CD4-positive, alpha-beta memory T cell (primary cell): ENCODE measurements around the gene MBTPS2. TPM values are rescaled to one million over a fixed set of nuclear protein-coding genes. Genes with fewer than 3 reads are reported as not detected.

Experiments used
- CTCF ChIA-PET: fragments of 350-600 bp; sonication (Branson Sonifier 250); formaldehyde crosslinking; loops from one replicate; lab custom pipeline; 2021; ENCODE audit warnings: inconsistent platforms; ENCODE audit not compliant: partially characterized antibody; lab: Charles Lee
- POLR2A ChIA-PET: fragments of 350-600 bp; sonication (Branson Sonifier 250); formaldehyde crosslinking; loops from one replicate; lab custom pipeline; 2021; ENCODE audit not compliant: partially characterized antibody; lab: Charles Lee
- DNase-seq, 5 donors: peaks; one replicate each; pipeline versions ENCODE4 v3.0.0 to v3.0.0-alpha.2; 2020 to 2022; ENCODE audit warnings: mixed read lengths in 1 of 5
- H3K27ac ChIP-seq: one replicate; pipeline ENCODE4 v1.7.0; 2013; ENCODE audit warnings: low read depth, low read length
- H3K27me3 ChIP-seq: 2 replicates; pipeline ENCODE4 v1.7.0; 2013; ENCODE audit warnings: mild to moderate bottlenecking, low read length, moderate library complexity; ENCODE audit not compliant: insufficient read depth
- H3K36me3 ChIP-seq: 2 replicates; pipeline ENCODE4 v1.7.0; 2013; ENCODE audit warnings: mild to moderate bottlenecking, low read length, moderate library complexity; ENCODE audit not compliant: insufficient read depth
- H3K4me1 ChIP-seq: 2 replicates; pipeline ENCODE4 v1.7.0; 2013; ENCODE audit warnings: mild to moderate bottlenecking, low read length, moderate library complexity; ENCODE audit not compliant: insufficient read depth
- H3K4me3 ChIP-seq, 2 donors: one replicate each; pipeline ENCODE4 v1.7.0; 2013; ENCODE audit warnings: low read length in 2 of 2, mild to moderate bottlenecking in 1 of 2
- H3K9me3 ChIP-seq, 2 donors: one replicate each; pipeline ENCODE4 v1.7.0; 2013; ENCODE audit warnings: low read length in 2 of 2, control low read depth in 1 of 2; ENCODE audit not compliant: control insufficient read depth in 1 of 2
- H3K27ac Mint-ChIP-seq, 7 donors: one replicate each; pipeline ENCODE4 v1.8.0; 2020 to 2021; ENCODE audit warnings: mixed read lengths in 7 of 7, mild to moderate bottlenecking in 6 of 7, inconsistent platforms in 3 of 7, moderate library complexity in 3 of 7
- H3K27me3 Mint-ChIP-seq, 2 donors: one replicate each; pipeline ENCODE4 v1.8.0; 2020 to 2021; ENCODE audit warnings: mixed read lengths in 2 of 2
- H3K36me3 Mint-ChIP-seq, 2 donors: one replicate each; pipeline ENCODE4 v1.8.0; 2020 to 2021; ENCODE audit warnings: mixed read lengths in 2 of 2, inconsistent platforms in 1 of 2, mild to moderate bottlenecking in 1 of 2
- H3K4me1 Mint-ChIP-seq, 4 donors: one replicate each; pipeline ENCODE4 v1.8.0; 2020 to 2021; ENCODE audit warnings: mixed read lengths in 4 of 4, mild to moderate bottlenecking in 1 of 4
- H3K4me3 Mint-ChIP-seq, 8 donors: one replicate each; pipeline ENCODE4 v1.8.0; 2020 to 2021; ENCODE audit warnings: mixed read lengths in 8 of 8, mild to moderate bottlenecking in 7 of 8, moderate library complexity in 6 of 8, inconsistent platforms in 3 of 8
- H3K9me3 Mint-ChIP-seq, 8 donors: one replicate each; pipeline ENCODE4 v1.8.0; 2020 to 2021; ENCODE audit warnings: mixed read lengths in 8 of 8, mild to moderate bottlenecking in 5 of 8, inconsistent platforms in 3 of 8, moderate library complexity in 1 of 8
- intact Hi-C: fragments of 100-400 bp; cut with micrococcal nuclease; formaldehyde crosslinking; loops from one replicate; pipeline ENCODE4 v1.15.1; 2023
- polyA plus RNA-seq, 2 donors: library from polyadenylated mRNA; unstranded; fragments of 300-500 nt; fragmentation: Illumina TruSeq; gene quantifications; one replicate each; pipeline ENCODE4 v1.2.3, GENCODE V29; 2021
- total RNA-seq, 2 experiments: library from RNA; stranded (reverse); gene quantifications; one replicate each; pipeline ENCODE4 v1.2.3, GENCODE V29; 2021

MBTPS2 gene
- total and polyA plus RNA-seq, 4 experiments from 2014 or later: 6.5 to 8.0 (median 6.7) TPM

DNA sequence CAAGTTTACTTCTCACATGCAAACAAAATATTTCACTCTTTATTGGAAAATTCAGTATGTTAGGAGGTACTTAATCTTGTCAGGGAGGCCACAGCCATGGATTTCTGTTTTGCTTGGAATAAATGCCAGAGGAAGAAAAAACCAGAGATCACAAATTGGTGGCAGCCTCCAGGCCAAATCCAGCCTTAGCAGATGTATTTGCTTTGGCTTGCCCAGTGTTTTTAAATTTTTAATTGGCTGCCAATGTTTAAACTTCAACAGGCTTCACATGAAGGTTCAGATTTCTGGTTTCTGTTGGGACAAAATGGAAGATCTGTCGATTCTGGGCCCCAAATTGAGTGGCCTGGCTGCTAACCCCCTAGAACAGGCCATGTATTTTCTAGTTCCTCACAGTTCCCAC, 35.6 kb downstream of the MBTPS2 start:
- no peak overlapping the region for H3K4me3 Mint-ChIP-seq
- intact Hi-C loops: no loop called here
- H3K36me3 ChIP-seq: no peaks in the 10 kb centered on the region
- H3K9me3 ChIP-seq: no peaks in the 10 kb centered on the region
- no peaks in the 10 kb centered on the region for H3K27me3 ChIP-seq
- peaks cover 0 to 5% of the 10 kb centered on the region in 2 donors for H3K36me3 Mint-ChIP-seq
- H3K27ac Mint-ChIP-seq: no peak overlapping the region
- ChIA-PET POLR2A (no interaction called here), CTCF (no interaction called here)
- H3K4me3 ChIP-seq: no peak overlapping the region
- H3K9me3 Mint-ChIP-seq: no peaks in the 10 kb centered on the region
- H3K4me1 ChIP-seq: no peaks in the 10 kb centered on the region
- no peak overlapping the region for H3K27ac ChIP-seq
- no peak for DNase-seq
- no peaks in the 10 kb centered on the region for H3K4me1 Mint-ChIP-seq
- H3K27me3 Mint-ChIP-seq: no peaks in the 10 kb centered on the region

DNA sequence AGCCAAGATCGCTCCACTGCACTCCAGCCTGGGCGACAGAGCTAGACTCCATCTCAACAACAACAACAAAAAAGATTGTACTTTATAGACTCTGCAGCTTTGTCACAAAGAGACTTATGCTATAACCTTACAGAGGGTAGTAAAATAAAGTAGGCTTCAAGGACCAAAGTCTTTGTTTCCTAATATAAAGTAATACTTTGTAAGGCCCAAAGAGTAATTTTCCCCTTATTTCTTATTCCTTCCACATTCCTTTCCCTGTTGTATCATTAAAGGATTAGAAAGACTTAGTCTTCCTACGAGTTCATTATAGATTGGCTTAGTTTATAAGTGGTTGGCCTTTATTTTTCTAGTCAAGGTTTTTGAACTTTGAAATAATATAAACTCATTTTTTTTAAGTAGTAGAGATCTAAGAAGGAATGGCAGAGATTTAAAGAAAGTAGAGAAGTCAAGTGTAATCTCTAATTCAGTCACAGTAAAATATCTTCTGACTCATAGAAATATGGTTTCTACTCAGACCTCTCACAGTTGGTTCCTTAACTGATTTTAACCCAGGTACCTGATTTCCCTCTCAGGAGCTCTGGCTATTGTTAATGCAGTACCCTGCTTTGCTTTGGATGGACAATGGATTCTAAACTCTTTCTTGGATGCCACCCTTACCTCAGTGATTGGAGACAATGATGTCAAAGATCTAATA, 42.6 kb downstream of the MBTPS2 start:
- H3K4me3 Mint-ChIP-seq: no peak overlapping the region
- CTCF ChIA-PET: no interaction called here
- no peaks in the 10 kb centered on the region for H3K9me3 ChIP-seq

DNA sequence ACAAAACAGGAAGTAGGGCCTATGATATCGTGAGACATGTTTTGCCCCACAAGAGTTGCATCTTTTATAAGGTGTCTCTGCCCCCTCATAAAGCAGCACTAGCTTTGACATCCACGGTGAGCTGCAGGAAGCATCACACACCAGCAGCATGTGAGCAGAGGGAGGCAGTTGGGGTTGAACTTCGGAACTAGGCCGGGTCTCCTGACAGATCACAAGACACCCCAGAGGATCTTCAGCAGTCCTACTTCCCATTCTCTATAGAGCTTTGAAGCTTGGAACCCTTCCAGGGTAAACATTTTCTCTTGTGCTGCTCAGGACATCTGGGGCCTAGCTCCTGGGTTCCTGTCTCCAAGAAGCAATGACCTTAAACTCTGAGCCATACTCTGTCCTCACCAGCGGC, 43.8 kb downstream of the MBTPS2 start:
- H3K4me1 ChIP-seq: no peaks in the 10 kb centered on the region
- no peaks in the 10 kb centered on the region for H3K9me3 ChIP-seq
- H3K27me3 ChIP-seq: no peaks in the 10 kb centered on the region
- Mint-ChIP-seq H3K9me3 (no peaks in the 10 kb centered on the region), H3K27me3 (no peaks in the 10 kb centered on the region), H3K36me3 (peaks cover 9 to 21% of the 10 kb centered on the region in 2 donors), H3K4me1 (no peaks in the 10 kb centered on the region), H3K27ac (no peak overlapping the region), H3K4me3 (no peak overlapping the region)
- no peaks in the 10 kb centered on the region for H3K36me3 ChIP-seq
- intact Hi-C loops: no loop called here
- DNase-seq: no peak
- ChIA-PET POLR2A (no interaction called here), CTCF (no interaction called here)
- no peak overlapping the region for H3K4me3 ChIP-seq
- no peak overlapping the region for H3K27ac ChIP-seq

More for the DNA sequence above, 42.6 kb downstream of the MBTPS2 start:
- Mint-ChIP-seq H3K9me3 (no peaks in the 10 kb centered on the region), H3K27ac (no peak overlapping the region), H3K36me3 (peaks cover 9 to 21% of the 10 kb centered on the region in 2 donors), H3K27me3 (no peaks in the 10 kb centered on the region), H3K4me1 (no peaks in the 10 kb centered on the region)
- Histone ChIP-seq H3K4me1 (no peaks in the 10 kb centered on the region), H3K36me3 (no peaks in the 10 kb centered on the region), H3K27me3 (no peaks in the 10 kb centered on the region), H3K4me3 (no peak overlapping the region), H3K27ac (no peak overlapping the region)
- DNase-seq: no peak
- intact Hi-C loops: no loop called here
- POLR2A ChIA-PET: no interaction called here

DNA sequence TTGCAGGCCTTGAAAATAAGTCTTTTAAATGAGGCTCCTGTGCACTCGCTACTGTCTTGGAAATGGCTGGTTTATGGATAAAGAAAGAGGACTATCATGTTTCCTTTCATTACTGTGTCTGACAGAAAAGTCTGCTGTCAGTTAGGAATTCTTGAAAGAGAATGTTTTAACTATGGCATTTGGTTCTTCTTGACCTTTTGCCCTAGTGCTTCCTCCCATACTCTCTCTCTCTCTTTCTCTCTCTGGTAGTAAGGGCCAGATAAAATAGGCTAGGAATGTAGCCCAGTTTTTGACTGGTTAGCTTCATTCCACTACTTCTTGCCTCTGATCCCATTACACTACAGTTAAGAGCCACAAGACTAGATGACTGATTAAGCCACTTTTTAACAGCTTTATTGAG, 46.2 kb downstream of the MBTPS2 start:
- Mint-ChIP-seq H3K4me1 (no peaks in the 10 kb centered on the region), H3K9me3 (no peaks in the 10 kb centered on the region), H3K27ac (no peak overlapping the region), H3K27me3 (no peaks in the 10 kb centered on the region), H3K4me3 (no peak overlapping the region), H3K36me3 (peaks cover 9 to 14% of the 10 kb centered on the region in 2 donors)
- Histone ChIP-seq H3K36me3 (no peaks in the 10 kb centered on the region), H3K4me3 (no peak overlapping the region), H3K27me3 (no peaks in the 10 kb centered on the region), H3K27ac (no peak overlapping the region), H3K9me3 (no peaks in the 10 kb centered on the region), H3K4me1 (no peaks in the 10 kb centered on the region)
- DNase-seq: no peak
- intact Hi-C loops: no loop called here
- CTCF ChIA-PET: no interaction called here
- POLR2A ChIA-PET: no interaction called here

DNA sequence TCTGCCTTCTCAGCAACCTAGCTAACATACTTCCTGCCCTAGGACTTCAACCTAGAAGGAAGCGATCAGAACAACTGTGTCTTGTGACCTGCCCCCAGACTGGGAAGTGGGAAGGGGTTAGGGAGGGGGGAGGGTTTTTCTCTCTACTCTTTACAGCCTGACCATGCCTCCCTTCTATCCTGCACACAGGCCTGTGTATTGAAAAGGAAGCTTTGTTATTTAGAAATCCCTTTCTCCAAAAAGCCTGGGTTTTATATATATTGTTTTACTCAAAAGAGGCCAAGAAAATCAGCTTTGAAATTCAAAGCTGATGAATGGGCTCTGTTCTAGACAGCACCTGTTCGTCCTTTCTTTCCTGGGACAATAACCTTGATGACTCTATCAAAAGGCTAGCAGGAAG, 65.9 kb downstream of the MBTPS2 start:
- Mint-ChIP-seq H3K9me3 (no peaks in the 10 kb centered on the region), H3K27ac (no peak overlapping the region), H3K4me3 (no peak overlapping the region), H3K36me3 (peaks cover 2 to 10% of the 10 kb centered on the region in 2 donors), H3K27me3 (no peaks in the 10 kb centered on the region), H3K4me1 (no peaks in the 10 kb centered on the region)
- Histone ChIP-seq H3K27ac (no peak overlapping the region), H3K4me1 (no peaks in the 10 kb centered on the region), H3K36me3 (no peaks in the 10 kb centered on the region), H3K4me3 (no peak overlapping the region), H3K9me3 (no peaks in the 10 kb centered on the region), H3K27me3 (no peaks in the 10 kb centered on the region)
- no peak for DNase-seq
- POLR2A ChIA-PET: interaction anchor here (0.9 kb wide), 1 partner anchor 31 kb away, joined by 3 read pairs; no protein-coding TSS in a partner anchor
- CTCF ChIA-PET: no interaction called here
- intact Hi-C loops: no loop called here

DNA sequence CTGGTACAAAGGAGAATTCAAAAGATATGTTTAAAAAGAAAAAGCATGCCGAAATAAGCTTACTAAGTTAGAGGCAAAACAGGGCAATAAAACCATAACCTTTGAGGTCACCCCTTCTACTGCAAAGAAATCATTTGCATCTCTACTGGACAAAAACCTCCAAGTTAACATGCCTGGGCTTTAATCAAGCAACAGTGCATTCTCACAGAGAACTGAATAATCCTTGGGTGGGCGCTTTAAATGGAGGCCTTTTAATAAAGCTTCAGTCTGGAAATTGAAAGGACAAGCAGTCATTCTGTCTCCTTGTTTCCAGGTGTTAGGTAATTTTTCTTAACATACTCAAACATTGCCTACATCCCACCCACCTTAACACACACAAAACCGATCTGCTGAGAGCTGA, 66.5 kb downstream of the MBTPS2 start:
- ChIA-PET CTCF (no interaction called here), POLR2A (interaction anchor here (0.9 kb wide), 1 partner anchor 31 kb away, joined by 3 read pairs; no protein-coding TSS in a partner anchor)
- no peak overlapping the region for H3K27ac ChIP-seq
- no peaks in the 10 kb centered on the region for H3K27me3 ChIP-seq
- no peaks in the 10 kb centered on the region for H3K4me1 ChIP-seq
- H3K4me3 ChIP-seq: no peak overlapping the region
- no peaks in the 10 kb centered on the region for H3K36me3 ChIP-seq
- Mint-ChIP-seq H3K27ac (no peak overlapping the region), H3K27me3 (no peaks in the 10 kb centered on the region), H3K36me3 (peaks cover 2 to 10% of the 10 kb centered on the region in 2 donors), H3K4me1 (no peaks in the 10 kb centered on the region), H3K9me3 (no peaks in the 10 kb centered on the region), H3K4me3 (no peak overlapping the region)
- no peaks in the 10 kb centered on the region for H3K9me3 ChIP-seq
- DNase-seq: no peak
- intact Hi-C loops: no loop called here

DNA sequence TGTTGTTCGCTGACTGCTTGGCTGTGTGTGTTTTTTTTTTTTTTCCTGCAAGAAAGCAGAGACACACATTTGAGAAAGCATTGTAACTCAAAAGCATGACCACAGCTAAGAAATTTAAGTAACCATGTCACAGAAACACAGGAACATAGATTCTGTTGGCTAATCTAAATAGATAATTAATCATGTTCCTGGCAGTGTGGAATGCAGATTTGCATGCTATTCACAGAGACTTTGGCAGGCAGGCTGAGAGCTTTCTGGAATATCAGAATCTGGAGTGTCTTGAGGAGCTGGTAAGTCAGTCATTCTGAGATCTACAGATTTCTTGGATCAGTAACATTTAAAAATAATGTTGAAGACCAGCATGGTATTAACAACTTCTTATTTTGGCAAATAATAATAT, 67.8 kb downstream of the MBTPS2 start:
- Histone ChIP-seq H3K36me3 (no peaks in the 10 kb centered on the region), H3K27me3 (no peaks in the 10 kb centered on the region), H3K9me3 (no peaks in the 10 kb centered on the region), H3K27ac (no peak overlapping the region), H3K4me1 (no peaks in the 10 kb centered on the region), H3K4me3 (no peak overlapping the region)
- no peak for DNase-seq
- intact Hi-C loops: no loop called here
- Mint-ChIP-seq H3K36me3 (peaks cover 2 to 10% of the 10 kb centered on the region in 2 donors), H3K27ac (no peak overlapping the region), H3K9me3 (no peaks in the 10 kb centered on the region), H3K27me3 (no peaks in the 10 kb centered on the region), H3K4me1 (no peaks in the 10 kb centered on the region), H3K4me3 (no peak overlapping the region)
- CTCF ChIA-PET: no interaction called here
- POLR2A ChIA-PET: no interaction called here
